GM12874 (cell line): ENCODE results near the gene TUBA1B.

Experiments
- CTCF ChIP-seq: IDR thresholded peaks from 2 replicates; pipeline ENCODE4 v1.5.1; 2011; ENCODE audit warnings: low read depth, mild to moderate bottlenecking, control low read depth, low read length, moderate library complexity; ENCODE audit not compliant: insufficient read depth

TUBA1B gene

GRCh38 chr12:49098035-49098451, 33.2 kb downstream of the TUBA1B start:
- peak; percentile 95 for TF ChIP-seq CTCF

GRCh38 chr12:49097381-49097780, 33.8 kb downstream of the TUBA1B start:
- no peak for TF ChIP-seq CTCF

- TF ChIP-seq CTCF = no peak
These were observed 36.2 kb downstream of the TUBA1B start for GRCh38 chr12:49094975-49095365.

GRCh38 chr12:49094160-49094974, 36.8 kb downstream of the TUBA1B start, which contains the start of gene DHH:
DHH (minus strand) TSS chr12:49094801; CDS start chr12:49094512, 289 bp downstream.
- TF ChIP-seq CTCF = no peak

- TF ChIP-seq CTCF = no peak
These were observed 37.4 kb downstream of the TUBA1B start for GRCh38 chr12:49093792-49094159.

- TF ChIP-seq CTCF = no peak
These were observed 38.3 kb downstream of the TUBA1B start for GRCh38 chr12:49092816-49093406.

GRCh38 chr12:49092086-49092815, 38.9 kb downstream of the TUBA1B start:
- TF ChIP-seq CTCF = peak; percentile 60
